ENCODE measurements around the gene RAP1B.
"Not testable (repeated sequence)": the region's sequence is repeated elsewhere in the genome, so short reads cannot be mapped to it uniquely, and the experiment has no call there.

Gene RAP1B

DNA sequence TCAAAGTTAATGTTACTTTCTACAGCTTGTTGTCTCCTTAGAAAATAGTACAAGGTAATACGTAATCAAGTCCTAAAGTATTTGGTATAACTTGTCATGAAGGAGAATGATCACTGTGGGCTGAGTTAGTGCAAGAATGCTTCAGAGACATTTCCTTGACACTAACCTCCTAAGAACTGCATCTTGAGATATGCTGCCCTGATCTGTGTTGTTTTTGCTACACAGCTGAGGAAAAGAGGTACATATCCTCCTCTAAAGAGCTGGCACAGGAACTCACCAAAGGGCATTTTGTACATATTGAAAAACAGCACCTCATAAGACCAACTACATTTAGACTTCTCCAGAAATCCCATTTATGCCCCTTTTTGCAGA lies 28.7 kb downstream of the RAP1B start:
- H3K9ac ChIP-seq (ENCODE audit: low read length) = no peak overlapping the region
- H3K4me3 ChIP-seq (ENCODE audit: low read length) = no peak overlapping the region
- no peaks in the 10 kb centered on the region for H3K9me3 ChIP-seq (ENCODE audit: control insufficient read depth, low read length)
- H3K27me3 ChIP-seq (ENCODE audit: control insufficient read depth, insufficient read depth, low read length) = no peaks in the 10 kb centered on the region
- H3K4me1 ChIP-seq (ENCODE audit: control insufficient read depth, insufficient read depth, low read length) = peaks cover 32% of the 10 kb centered on the region
- no peaks in the 10 kb centered on the region for H3K36me3 ChIP-seq (ENCODE audit: control insufficient read depth, insufficient read depth, low read length)

DNA sequence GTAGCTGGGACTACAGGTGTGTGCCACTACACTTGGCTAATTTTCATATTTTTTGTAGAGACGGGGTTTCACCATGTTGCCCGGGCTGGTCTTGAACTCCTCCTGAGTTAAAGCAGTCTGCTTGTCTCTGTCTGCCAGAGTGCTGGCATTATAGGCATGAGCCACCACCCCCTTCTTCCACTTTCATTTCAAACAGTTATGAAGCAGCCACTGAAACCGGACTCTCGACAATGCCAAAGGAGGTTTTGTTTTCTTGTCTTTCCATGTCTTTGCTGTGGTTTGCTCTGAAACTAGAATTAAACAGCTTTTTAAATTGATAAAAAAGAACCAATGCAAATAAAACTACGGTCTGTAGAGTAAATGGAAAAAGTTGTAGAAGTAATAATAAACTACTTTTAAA lies 30.4 kb downstream of the RAP1B start:
- H3K9me3 ChIP-seq (ENCODE audit: control insufficient read depth, low read length) = no peaks in the 10 kb centered on the region
- no peak overlapping the region for H3K4me3 ChIP-seq (ENCODE audit: low read length)
- no peaks in the 10 kb centered on the region for H3K36me3 ChIP-seq (ENCODE audit: control insufficient read depth, insufficient read depth, low read length)
- no peak overlapping the region for H3K9ac ChIP-seq (ENCODE audit: low read length)
- no peaks in the 10 kb centered on the region for H3K27me3 ChIP-seq (ENCODE audit: control insufficient read depth, insufficient read depth, low read length)
- peaks cover 24% of the 10 kb centered on the region for H3K4me1 ChIP-seq (ENCODE audit: control insufficient read depth, insufficient read depth, low read length)

- H3K4me3 ChIP-seq (ENCODE audit: low read length) = no peak overlapping the region
- no peak overlapping the region for H3K9ac ChIP-seq (ENCODE audit: low read length)
- H3K4me1 ChIP-seq (ENCODE audit: control insufficient read depth, insufficient read depth, low read length) = peaks cover 17% of the 10 kb centered on the region
- no peaks in the 10 kb centered on the region for H3K27me3 ChIP-seq (ENCODE audit: control insufficient read depth, insufficient read depth, low read length)
- H3K9me3 ChIP-seq (ENCODE audit: control insufficient read depth, low read length) = no peaks in the 10 kb centered on the region
- H3K36me3 ChIP-seq (ENCODE audit: control insufficient read depth, insufficient read depth, low read length) = no peaks in the 10 kb centered on the region
These were observed 35.8 kb downstream of the RAP1B start for GRCh38 chr12:68646484-68646883.

GRCh38 chr12:68647507-68647906 lies 36.8 kb downstream of the RAP1B start:
- H3K9me3 ChIP-seq (ENCODE audit: control insufficient read depth, low read length) = no peaks in the 10 kb centered on the region
- H3K9ac ChIP-seq (ENCODE audit: low read length) = no peak overlapping the region
- H3K4me3 ChIP-seq (ENCODE audit: low read length) = no peak overlapping the region
- no peaks in the 10 kb centered on the region for H3K27me3 ChIP-seq (ENCODE audit: control insufficient read depth, insufficient read depth, low read length)
- peaks cover 17% of the 10 kb centered on the region for H3K4me1 ChIP-seq (ENCODE audit: control insufficient read depth, insufficient read depth, low read length)
- H3K36me3 ChIP-seq (ENCODE audit: control insufficient read depth, insufficient read depth, low read length) = no peaks in the 10 kb centered on the region

- Histone ChIP-seq H3K27me3 (ENCODE audit: control insufficient read depth, insufficient read depth, low read length) (no peaks in the 10 kb centered on the region), H3K36me3 (ENCODE audit: control insufficient read depth, insufficient read depth, low read length) (no peaks in the 10 kb centered on the region), H3K4me1 (ENCODE audit: control insufficient read depth, insufficient read depth, low read length) (peaks cover 10% of the 10 kb centered on the region), H3K9me3 (ENCODE audit: control insufficient read depth, low read length) (no peaks in the 10 kb centered on the region), H3K9ac (ENCODE audit: low read length) (no peak overlapping the region), H3K4me3 (ENCODE audit: low read length) (no peak overlapping the region)
These were observed 37.5 kb downstream of the RAP1B start for GRCh38 chr12:68648179-68648578.

- no peaks in the 10 kb centered on the region for H3K27me3 ChIP-seq (ENCODE audit: control insufficient read depth, insufficient read depth, low read length)
- H3K36me3 ChIP-seq (ENCODE audit: control insufficient read depth, insufficient read depth, low read length) = no peaks in the 10 kb centered on the region
- no peak overlapping the region for H3K9ac ChIP-seq (ENCODE audit: low read length)
- H3K9me3 ChIP-seq (ENCODE audit: control insufficient read depth, low read length) = no peaks in the 10 kb centered on the region
- H3K4me3 ChIP-seq (ENCODE audit: low read length) = no peak overlapping the region
- no peaks in the 10 kb centered on the region for H3K4me1 ChIP-seq (ENCODE audit: control insufficient read depth, insufficient read depth, low read length)
These were observed 54.4 kb downstream of the RAP1B start for GRCh38 chr12:68665016-68665569.

GRCh38 chr12:68667291-68667690 lies 56.6 kb downstream of the RAP1B start:
- Histone ChIP-seq H3K4me1 (ENCODE audit: control insufficient read depth, insufficient read depth, low read length) (no peaks in the 10 kb centered on the region), H3K36me3 (ENCODE audit: control insufficient read depth, insufficient read depth, low read length) (no peaks in the 10 kb centered on the region), H3K9ac (ENCODE audit: low read length) (no peak overlapping the region), H3K4me3 (ENCODE audit: low read length) (no peak overlapping the region), H3K27me3 (ENCODE audit: control insufficient read depth, insufficient read depth, low read length) (no peaks in the 10 kb centered on the region), H3K9me3 (ENCODE audit: control insufficient read depth, low read length) (no peaks in the 10 kb centered on the region)

DNA sequence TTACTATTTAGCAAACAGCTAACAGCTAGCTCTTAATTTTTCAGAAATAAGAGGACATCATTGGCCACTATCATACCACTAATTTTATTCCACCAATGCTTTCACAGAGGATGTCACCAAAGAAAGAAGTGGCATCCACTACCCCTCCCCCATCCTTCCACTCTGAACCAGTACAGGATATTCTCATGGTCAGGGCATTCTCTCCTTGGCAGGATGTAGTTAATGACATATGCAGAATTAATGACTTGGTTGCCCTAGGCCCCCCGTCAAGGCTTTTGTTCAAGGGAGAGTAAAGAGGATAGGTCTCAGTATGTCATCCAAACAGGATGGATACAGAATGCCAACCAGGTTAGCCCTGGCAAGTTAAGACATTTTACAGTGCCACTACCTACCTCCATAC lies 57.2 kb downstream of the RAP1B start:
- Histone ChIP-seq H3K4me1 (ENCODE audit: control insufficient read depth, insufficient read depth, low read length) (no peaks in the 10 kb centered on the region), H3K4me3 (ENCODE audit: low read length) (no peak overlapping the region), H3K9me3 (ENCODE audit: control insufficient read depth, low read length) (no peaks in the 10 kb centered on the region), H3K27me3 (ENCODE audit: control insufficient read depth, insufficient read depth, low read length) (no peaks in the 10 kb centered on the region), H3K9ac (ENCODE audit: low read length) (no peak overlapping the region), H3K36me3 (ENCODE audit: control insufficient read depth, insufficient read depth, low read length) (no peaks in the 10 kb centered on the region)

DNA sequence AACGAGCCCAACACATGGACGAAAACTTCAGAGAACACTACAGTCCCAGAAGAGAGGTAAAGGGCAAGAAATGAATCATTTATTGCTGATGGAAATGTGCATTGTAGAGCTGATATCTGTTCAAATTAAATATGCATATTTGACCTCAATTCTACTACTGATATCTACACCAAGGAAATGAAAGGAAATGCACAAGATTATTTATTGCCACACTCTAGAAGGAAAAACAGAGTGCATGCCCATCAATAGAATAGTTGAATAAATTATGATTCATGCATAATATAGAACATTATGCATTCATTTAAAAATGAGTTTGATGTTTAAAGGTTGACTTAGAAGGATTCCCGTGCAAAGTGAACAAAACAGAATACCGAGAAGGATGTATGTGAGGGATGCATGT lies 60.5 kb downstream of the RAP1B start:
- Histone ChIP-seq H3K9me3 (ENCODE audit: control insufficient read depth, low read length) (no peaks in the 10 kb centered on the region), H3K27me3 (ENCODE audit: control insufficient read depth, insufficient read depth, low read length) (no peaks in the 10 kb centered on the region), H3K4me1 (ENCODE audit: control insufficient read depth, insufficient read depth, low read length) (no peaks in the 10 kb centered on the region), H3K36me3 (ENCODE audit: control insufficient read depth, insufficient read depth, low read length) (no peaks in the 10 kb centered on the region), H3K4me3 (ENCODE audit: low read length) (no peak overlapping the region), H3K9ac (ENCODE audit: low read length) (no peak overlapping the region)

DNA sequence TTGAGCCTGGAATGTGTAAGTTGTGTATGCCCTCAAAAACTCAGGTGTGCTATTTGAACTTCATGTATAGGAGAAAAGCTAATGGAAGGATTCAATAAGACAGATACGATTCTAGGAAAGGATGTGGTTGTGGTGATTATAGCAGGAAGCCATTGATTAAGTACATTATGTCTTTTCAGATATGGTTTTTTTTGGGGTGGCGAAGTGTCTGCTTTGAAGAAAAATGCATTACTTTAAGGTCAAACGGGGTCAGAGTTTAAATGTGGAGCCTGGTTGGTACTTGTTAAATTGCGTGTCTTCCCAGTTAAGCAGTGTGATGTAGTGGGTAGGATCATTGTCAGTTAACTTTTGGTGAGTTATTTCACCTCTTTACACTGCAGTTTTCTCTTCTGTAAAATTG lies 63.1 kb downstream of the RAP1B start:
- no peaks in the 10 kb centered on the region for H3K27me3 ChIP-seq (ENCODE audit: control insufficient read depth, insufficient read depth, low read length)
- no peaks in the 10 kb centered on the region for H3K36me3 ChIP-seq (ENCODE audit: control insufficient read depth, insufficient read depth, low read length)
- no peaks in the 10 kb centered on the region for H3K9me3 ChIP-seq (ENCODE audit: control insufficient read depth, low read length)
- no peak overlapping the region for H3K9ac ChIP-seq (ENCODE audit: low read length)
- no peaks in the 10 kb centered on the region for H3K4me1 ChIP-seq (ENCODE audit: control insufficient read depth, insufficient read depth, low read length)
- no peak overlapping the region for H3K4me3 ChIP-seq (ENCODE audit: low read length)

DNA sequence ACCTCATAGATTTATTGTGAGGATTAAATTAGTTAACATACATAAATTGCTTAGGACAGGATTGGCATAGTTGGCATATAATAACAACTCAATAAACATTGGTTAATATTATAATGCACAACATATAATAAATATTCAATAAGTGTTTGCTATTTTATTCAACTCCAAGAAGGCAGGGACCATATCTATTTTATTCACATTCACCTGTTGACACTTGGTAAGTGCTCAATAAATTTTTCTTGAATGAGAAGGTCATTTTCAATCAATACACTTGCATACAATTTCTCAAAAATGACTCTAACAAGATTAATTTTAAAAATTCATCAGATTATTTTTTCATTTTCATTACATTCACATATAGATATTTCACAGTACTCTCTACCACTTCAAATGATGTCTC lies 63.7 kb downstream of the RAP1B start:
- Histone ChIP-seq H3K36me3 (ENCODE audit: control insufficient read depth, insufficient read depth, low read length) (no peaks in the 10 kb centered on the region), H3K9ac (ENCODE audit: low read length) (no peak overlapping the region), H3K4me1 (ENCODE audit: control insufficient read depth, insufficient read depth, low read length) (no peaks in the 10 kb centered on the region), H3K9me3 (ENCODE audit: control insufficient read depth, low read length) (no peaks in the 10 kb centered on the region), H3K4me3 (ENCODE audit: low read length) (no peak overlapping the region), H3K27me3 (ENCODE audit: control insufficient read depth, insufficient read depth, low read length) (no peaks in the 10 kb centered on the region)

GRCh38 chr12:68675101-68675842 lies 64.6 kb downstream of the RAP1B start:
- H3K27me3 ChIP-seq (ENCODE audit: control insufficient read depth, insufficient read depth, low read length) = no peaks in the 10 kb centered on the region
- no peak overlapping the region for H3K4me3 ChIP-seq (ENCODE audit: low read length)
- H3K9ac ChIP-seq (ENCODE audit: low read length) = no peak overlapping the region

GRCh38 chr12:68676854-68677253 lies 66.2 kb downstream of the RAP1B start:
- H3K4me3 ChIP-seq (ENCODE audit: low read length); H3K4me1 ChIP-seq (ENCODE audit: control insufficient read depth, insufficient read depth, low read length); H3K27me3 ChIP-seq (ENCODE audit: control insufficient read depth, insufficient read depth, low read length); H3K36me3 ChIP-seq (ENCODE audit: control insufficient read depth, insufficient read depth, low read length); H3K9me3 ChIP-seq (ENCODE audit: control insufficient read depth, low read length): not testable (repeated sequence)
- H3K9ac ChIP-seq (ENCODE audit: low read length) = peak overlapping the region; percentile 62

More at GRCh38 chr12:68675101-68675842, 64.6 kb downstream of the RAP1B start:
- Histone ChIP-seq H3K9me3 (ENCODE audit: control insufficient read depth, low read length) (no peaks in the 10 kb centered on the region), H3K4me1 (ENCODE audit: control insufficient read depth, insufficient read depth, low read length) (no peaks in the 10 kb centered on the region), H3K36me3 (ENCODE audit: control insufficient read depth, insufficient read depth, low read length) (no peaks in the 10 kb centered on the region)
